ENCODE data around the gene EXPH5.
A peak's percentile ranks its signal among the peaks of the same experiment; 100 is the strongest.
"Not testable (repeated sequence)": the region's sequence is repeated elsewhere in the genome, so short reads cannot be mapped to it uniquely, and the experiment has no call there.

The EXPH5 gene

GRCh38 chr11:108588287-108588686 is 5.3 kb downstream of the EXPH5 start:
- H3K27ac ChIP-seq: no peak overlapping the region
- TF ChIP-seq CTCF (conservative IDR thresholded peaks at IDR 0.05): no peak

GRCh38 chr11:108587109-108587508 is 6.5 kb downstream of the EXPH5 start:
- H3K27ac ChIP-seq: peak overlapping the region; percentile 25; the same call in 1 of the 2 replicates

GRCh38 chr11:108586600-108586999 is 7.0 kb downstream of the EXPH5 start:
- TF ChIP-seq CTCF (conservative IDR thresholded peaks at IDR 0.05): no peak
- peak overlapping the region; percentile 25; the same call in 1 of the 2 replicates for H3K27ac ChIP-seq

More at GRCh38 chr11:108587109-108587508, 6.5 kb downstream of the EXPH5 start:
- no peak for TF ChIP-seq CTCF (conservative IDR thresholded peaks at IDR 0.05)

- H3K27ac ChIP-seq: not testable (repeated sequence)
These were observed 7.4 kb downstream of the EXPH5 start for GRCh38 chr11:108586185-108586584.

- no peak overlapping the region for H3K27ac ChIP-seq
- no peak for TF ChIP-seq CTCF (conservative IDR thresholded peaks at IDR 0.05)
These were observed 8.6 kb downstream of the EXPH5 start for GRCh38 chr11:108584973-108585372.

GRCh38 chr11:108580645-108581044 is 12.9 kb downstream of the EXPH5 start:
- TF ChIP-seq CTCF (conservative IDR thresholded peaks at IDR 0.05): no peak

GRCh38 chr11:108580043-108580442 is 13.5 kb downstream of the EXPH5 start:
- TF ChIP-seq CTCF (conservative IDR thresholded peaks at IDR 0.05): no peak
- no peak overlapping the region for H3K27ac ChIP-seq

More at GRCh38 chr11:108580645-108581044, 12.9 kb downstream of the EXPH5 start:
- H3K27ac ChIP-seq: no peak overlapping the region

- no peak for TF ChIP-seq CTCF (conservative IDR thresholded peaks at IDR 0.05)
- no peak overlapping the region for H3K27ac ChIP-seq
These were observed 17.0 kb downstream of the EXPH5 start for GRCh38 chr11:108576523-108576922.

Data from VCaP (cell line).